Measurements from ENCODE around the gene GPR108. TPM values are rescaled to one million over a fixed set of nuclear protein-coding genes. Genes with fewer than 3 reads are reported as not detected.

GPR108 gene
- total RNA-seq, 2 donors from 2014 or later = 124 to 128 TPM

DNA sequence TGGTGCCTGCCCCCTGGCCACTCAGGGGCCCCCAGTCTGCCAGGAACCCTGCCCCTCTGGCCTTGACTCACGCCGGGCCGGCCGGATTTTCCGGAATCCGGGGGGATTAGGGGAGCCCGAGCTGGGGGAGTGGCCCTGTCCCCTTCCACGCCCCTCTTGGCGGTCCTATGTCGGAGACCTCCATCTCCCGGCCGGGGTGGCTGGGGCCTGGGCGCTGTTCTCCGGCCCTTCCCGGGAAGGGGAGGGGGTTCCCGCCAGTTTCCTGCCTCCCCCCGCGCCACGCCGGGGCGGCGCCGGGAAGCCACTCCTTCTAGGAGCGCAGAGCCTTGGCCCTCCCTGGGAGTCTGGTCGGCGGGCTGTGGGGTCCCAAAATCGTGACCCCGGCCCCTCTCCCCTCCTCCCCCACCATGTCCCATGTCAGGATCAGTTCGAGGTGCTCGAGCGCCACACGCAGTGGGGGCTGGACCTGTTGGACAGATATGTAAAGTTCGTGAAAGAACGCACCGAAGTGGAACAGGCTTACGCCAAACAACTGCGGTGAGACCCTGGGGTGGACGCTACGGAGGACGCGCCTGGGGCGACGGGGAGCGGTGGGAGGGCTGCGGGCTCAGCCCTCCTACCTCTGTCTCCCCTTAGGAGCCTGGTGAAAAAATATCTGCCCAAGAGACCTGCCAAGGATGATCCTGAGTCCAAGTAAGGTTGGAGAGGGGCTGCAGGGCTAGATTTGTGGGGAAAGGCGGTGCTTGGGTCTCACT is 3.4 kb upstream of the GPR108 start:
- DNase-seq (peak; percentile 69 to 73), ATAC-seq (no peak)
- intact Hi-C loops (cut with DNase I, micrococcal nuclease) = loop anchor here in 1 of 2 donors (10.0 kb wide), 1 partner anchor 114 kb away; no protein-coding TSS in a partner anchor

GRCh38 chr19:6739883-6740588 is 2.7 kb upstream of the GPR108 start:
- intact Hi-C loops (cut with DNase I, micrococcal nuclease) = loop anchor here in 1 of 2 donors (10.0 kb wide), 1 partner anchor 115 kb away; no protein-coding TSS in a partner anchor
- DNase-seq = peak; percentile 60 to 72
- no peak for ATAC-seq

DNA sequence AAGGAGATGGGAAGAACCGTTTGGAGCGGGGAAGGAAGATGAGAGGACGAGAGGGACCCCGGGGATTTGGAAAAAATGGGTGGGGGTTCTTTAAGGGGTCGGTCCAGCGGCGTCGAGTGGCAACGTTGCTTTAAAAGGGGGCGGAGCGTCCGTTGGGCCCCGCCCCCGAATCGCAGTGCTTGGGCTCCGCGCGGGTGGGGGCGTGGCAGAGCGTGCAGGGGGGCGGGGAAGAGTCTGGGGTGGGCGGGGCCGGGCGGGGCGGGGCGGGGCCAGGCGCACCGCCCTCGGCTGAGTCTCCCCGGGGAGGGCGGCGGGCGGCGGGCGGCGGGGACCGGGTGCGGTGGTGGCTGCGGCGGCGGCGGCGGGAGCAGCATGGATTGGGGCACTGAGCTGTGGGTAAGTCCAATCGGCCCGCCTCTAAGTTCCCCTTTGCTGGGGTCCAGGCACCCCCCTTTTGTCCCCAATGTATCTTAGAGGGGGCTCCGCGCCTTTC is 2.1 kb upstream of the GPR108 start, which contains the start of gene TRIP10:
TSS of gene TRIP10 (plus strand) at position 291 of the 493 bp plus-strand sequence. CDS start at position 373, 82 bp downstream.
- DNase-seq = peak; percentile 79 to 91
- ATAC-seq = peak; percentile 41
- intact Hi-C loops (cut with DNase I, micrococcal nuclease) = no loop called here

DNA sequence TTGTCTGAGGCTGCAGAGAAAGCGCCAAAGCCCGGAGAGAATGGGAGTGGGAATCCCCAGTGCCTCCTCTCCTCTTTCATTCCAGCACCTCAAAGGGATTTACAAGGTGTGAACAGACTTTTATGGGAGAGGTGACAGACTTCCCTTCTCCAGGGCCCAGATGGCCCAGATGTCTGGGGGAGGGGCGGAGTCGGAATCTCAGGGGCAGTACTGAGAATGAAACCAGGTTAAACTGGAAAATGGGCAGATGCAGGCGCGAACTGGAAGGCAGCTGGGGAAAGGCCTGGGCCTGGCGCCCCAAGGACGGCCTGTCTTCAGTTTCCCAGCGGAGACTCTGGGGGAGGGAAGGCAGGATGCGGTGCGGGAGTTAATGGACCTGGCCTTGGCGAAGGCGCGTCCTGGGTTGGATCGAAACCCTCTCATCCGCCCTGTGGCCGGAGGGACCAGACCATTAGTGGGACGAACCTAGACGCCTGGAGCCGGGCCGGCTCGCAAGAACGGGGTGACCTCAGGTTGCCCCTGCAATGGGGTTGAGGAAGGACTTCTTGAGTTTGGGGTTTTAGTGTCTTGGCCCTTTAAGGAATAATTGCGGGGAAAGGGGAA is 1.5 kb upstream of the GPR108 start:
- DNase-seq (peak; percentile 80 to 86), ATAC-seq (peak; percentile 19)
- intact Hi-C loops (cut with DNase I, micrococcal nuclease) = no loop called here

DNA sequence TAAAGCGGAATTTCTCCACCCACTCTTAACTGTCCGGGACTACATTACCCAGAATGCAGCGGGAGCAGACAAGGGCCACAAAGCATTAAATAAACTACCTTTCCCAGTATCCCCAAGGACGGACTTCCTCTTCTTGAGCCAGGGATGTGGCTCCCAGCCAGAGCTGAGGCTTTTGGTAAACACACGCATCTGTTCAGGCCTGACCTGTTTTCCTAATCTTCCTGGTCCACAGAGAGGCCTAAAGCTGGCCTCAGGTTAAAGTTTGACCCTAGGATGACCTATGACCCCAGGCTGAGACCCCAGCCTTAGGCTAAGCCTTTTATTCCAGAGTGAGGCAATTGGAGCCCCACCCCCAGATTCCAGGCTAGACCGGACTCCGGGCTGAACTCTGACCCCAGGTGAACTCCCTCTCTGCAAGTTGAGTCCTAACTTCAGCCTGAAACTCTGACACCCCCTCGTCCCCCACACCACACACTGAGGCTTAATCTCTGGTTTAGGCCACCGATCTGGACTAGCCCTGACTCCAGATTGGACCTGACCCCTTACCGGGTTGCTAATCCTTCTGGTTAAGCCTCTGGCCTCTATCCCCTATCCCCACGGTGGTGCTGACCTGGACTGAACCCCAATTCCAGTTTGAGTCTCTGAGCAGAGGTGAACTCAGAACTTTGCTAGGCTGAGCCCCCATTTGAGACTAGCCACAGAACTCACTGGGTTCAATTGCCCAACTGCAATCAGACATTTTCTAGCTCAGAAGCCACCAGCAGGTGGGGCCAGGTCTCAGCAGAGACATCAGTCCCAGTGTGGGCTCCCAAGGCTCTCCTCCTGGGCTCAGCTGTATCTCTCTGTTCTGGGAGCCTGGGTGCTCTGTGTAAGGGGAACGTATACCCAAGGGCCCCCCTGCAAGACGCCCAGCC is 750 bp upstream of the GPR108 start:
- ATAC-seq (peak; percentile 47), DNase-seq (peak; percentile 96 to 99)
- intact Hi-C loops (cut with DNase I, micrococcal nuclease) = no loop called here

GRCh38 chr19:6736917-6737283 is 480 bp downstream of the GPR108 start:
- no peak for ATAC-seq
- no peak for DNase-seq
- intact Hi-C loops (cut with DNase I, micrococcal nuclease) = no loop called here

GRCh38 chr19:6736169-6736916 is 1.0 kb downstream of the GPR108 start:
- DNase-seq (peak; percentile 83 to 85), ATAC-seq (peak; percentile 20)
- intact Hi-C loops (cut with DNase I, micrococcal nuclease) = no loop called here

GRCh38 chr19:6735181-6735911 is 2.0 kb downstream of the GPR108 start:
- intact Hi-C loops (cut with DNase I, micrococcal nuclease) = no loop called here
- DNase-seq (no peak), ATAC-seq (no peak)

DNA sequence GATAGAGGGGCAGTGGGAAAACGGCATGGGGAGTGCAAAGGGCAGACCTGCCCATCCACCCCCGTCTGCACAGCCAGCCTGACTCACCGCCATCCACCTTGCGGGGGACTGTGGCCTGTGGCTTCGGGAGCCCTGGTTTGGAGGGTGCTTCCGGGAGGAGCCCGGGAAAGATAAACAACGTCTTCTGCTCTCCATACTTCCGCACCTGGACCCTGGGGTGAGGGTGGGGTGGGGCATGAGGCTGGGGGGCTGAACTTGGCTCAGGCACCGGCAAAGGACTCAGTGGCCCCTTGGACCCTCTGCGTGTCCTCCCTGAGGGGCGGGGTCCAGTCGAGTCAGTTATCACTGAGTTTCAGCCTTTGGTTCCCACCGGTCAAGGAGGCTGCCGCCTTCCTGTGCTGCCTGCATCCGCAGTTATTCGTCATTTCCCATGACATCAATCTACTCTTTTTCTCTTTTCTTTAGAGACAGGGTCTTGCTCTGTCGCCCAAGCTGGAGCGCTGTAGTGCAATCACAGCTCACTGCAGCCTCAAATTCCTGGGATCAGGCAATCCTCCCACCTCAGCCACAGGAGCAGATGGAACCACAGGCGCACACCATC is 3.2 kb downstream of the GPR108 start:
- ATAC-seq (no peak), DNase-seq (no peak)

GRCh38 chr19:6733338-6734095 is 3.9 kb downstream of the GPR108 start:
- intact Hi-C loops (cut with DNase I, micrococcal nuclease) = no loop called here
- DNase-seq (no peak), ATAC-seq (no peak)

More for the DNA sequence above, 3.2 kb downstream of the GPR108 start:
- intact Hi-C loops (cut with DNase I, micrococcal nuclease) = no loop called here

- DNase-seq (no peak), ATAC-seq (no peak)
- intact Hi-C loops (cut with DNase I, micrococcal nuclease) = no loop called here
Observed at GRCh38 chr19:6732803-6733337, 4.5 kb downstream of the GPR108 start.

- DNase-seq (no peak), ATAC-seq (no peak)
- intact Hi-C loops (cut with DNase I, micrococcal nuclease) = no loop called here
Observed at GRCh38 chr19:6731822-6732221, 5.6 kb downstream of the GPR108 start.

GRCh38 chr19:6730941-6731670 is 6.3 kb downstream of the GPR108 start:
- ATAC-seq (peak; percentile 9), DNase-seq (no peak)
- intact Hi-C loops (cut with DNase I, micrococcal nuclease) = no loop called here

DNA sequence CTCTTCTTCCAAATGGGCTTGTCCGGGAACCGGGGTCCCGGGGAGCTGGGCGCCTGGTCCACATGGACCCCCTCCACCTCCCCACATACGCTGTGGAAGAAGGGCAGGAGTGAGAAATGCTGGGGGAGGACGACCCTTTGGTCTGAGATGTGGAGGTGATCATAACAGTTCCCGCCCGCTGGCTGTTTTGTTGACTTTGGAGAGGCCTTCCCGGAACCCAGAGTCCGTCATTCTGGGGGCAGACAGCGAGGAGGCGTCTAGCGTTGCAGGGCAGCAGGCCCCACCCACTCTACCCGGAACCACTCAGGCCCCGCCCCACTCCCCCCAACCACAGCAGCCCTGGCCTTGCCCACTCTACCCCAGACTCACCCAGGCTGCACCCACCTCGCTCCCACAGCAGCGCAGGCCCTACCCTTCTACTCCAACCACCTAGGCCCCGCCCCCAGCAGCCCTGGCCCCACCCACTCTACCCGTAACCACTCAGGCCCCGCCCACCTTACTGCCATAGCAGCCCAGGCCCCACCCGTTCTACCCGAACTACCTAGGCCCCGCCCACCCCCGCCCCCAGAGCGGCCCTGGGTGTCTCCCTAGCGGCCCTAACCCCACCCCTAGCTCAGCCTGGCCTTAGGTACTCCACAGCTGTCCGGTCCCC is 7.1 kb downstream of the GPR108 start:
- ATAC-seq = peak; percentile 92
- DNase-seq = peak; percentile 93 to 96
- intact Hi-C loops (cut with DNase I, micrococcal nuclease) = no loop called here

All from left colon (tissue), 2 donors.